ELF-1 (cell line): ENCODE measurements around the gene ACACA.
"Not testable (repeated sequence)": the region's sequence is repeated elsewhere in the genome, so short reads cannot be mapped to it uniquely, and the experiment has no call there.

ENCODE experiments used
- DNase-seq: peaks from one replicate; pipeline ENCODE4 v3.0.0-alpha.2; 2016; ENCODE audit warnings: low read depth, low spot score

Gene ACACA

DNA sequence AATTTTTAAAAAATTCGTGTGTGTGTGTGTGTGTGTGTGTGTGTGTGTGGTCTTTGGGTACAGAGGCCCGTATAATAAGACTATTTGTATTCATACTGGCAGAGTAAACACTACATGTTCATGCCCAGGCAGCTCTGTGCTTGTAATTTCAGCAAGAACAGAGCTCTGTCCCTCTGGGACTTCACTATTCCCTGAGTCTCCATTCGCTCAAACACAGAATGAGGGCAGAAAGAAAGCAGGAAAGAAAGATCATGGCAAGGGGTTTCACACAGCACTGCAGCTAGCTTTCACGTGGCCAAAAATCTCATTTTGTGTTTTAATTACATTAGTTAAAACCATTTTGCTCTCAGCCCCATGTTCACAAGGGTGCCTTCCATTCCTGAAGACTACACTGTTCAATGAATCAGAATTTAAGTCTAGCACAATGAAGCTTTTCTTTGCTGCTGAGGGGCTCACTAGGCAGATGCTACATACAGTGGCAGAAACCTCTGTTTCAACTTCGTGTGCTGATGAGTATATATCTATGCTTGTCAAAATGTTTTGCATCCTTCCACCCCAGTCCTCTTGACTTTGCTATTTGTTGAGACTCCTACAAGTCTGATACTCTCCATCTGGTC is 229.3 kb downstream of the ACACA start:
- DNase-seq = no peak

DNA sequence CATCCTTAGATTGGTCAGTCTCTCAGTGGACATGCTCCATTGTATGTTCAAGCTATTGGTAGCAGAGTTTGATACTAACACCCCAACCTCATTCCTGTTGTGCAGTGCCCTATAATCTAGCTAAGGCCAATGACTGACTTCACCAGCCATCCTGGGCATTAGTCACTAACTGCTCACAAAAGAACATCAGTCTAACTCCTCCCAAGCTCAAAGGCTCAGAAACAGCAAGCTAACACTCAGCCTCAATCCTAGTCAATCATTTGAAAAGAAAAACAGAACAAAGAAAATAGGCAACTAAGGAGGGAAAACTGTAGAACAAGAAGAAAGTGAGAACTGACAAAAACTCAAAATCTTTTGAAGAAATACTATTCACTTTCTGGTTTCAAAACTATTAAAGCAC is 229.9 kb downstream of the ACACA start:
- DNase-seq = no peak

DNA sequence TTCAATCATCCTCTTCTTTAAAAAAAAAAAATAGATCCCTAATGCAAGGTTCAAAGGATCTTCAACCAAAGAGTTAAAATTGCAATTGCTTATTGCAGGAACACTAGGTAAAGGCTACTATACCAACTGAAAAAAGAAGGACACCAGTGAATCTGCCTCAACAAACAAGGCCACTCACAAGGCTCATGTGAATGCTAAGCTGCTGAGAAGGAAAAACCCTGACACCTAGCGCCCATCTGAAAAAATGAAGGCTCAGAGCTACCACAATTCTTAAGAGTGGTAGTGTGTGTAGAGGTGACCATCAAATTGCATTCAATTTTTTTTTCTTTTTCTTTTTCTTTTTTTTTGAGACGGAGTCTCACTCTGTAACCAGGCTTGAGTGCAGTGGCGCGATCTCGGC is 232.4 kb downstream of the ACACA start:
- DNase-seq = peak; percentile 55

DNA sequence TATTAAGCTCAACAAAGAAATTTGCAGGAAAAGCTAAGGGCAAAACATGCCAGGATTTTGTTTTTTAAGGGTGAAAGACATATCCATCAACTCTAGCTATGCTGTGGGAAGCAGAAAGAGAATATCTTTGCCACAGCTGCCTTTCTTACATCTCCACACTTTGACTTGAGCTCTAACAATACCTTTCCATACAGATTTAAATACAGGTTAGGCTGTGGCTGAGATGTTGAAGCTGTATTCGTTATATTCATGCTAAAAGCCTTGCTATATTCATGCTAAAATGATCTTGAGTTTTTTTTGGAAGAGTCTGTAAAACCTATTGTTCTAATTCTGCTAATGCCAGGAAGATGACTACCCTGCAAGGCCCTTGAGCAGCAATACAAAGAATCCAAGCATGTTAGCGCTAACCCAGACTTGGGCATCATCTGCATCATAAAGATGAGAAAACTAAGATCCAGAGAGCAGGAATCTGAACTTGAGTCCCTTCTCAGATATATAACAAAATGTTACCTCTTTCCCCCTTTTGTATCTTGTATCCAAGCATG is 235.7 kb downstream of the ACACA start:
- DNase-seq = no peak

DNA sequence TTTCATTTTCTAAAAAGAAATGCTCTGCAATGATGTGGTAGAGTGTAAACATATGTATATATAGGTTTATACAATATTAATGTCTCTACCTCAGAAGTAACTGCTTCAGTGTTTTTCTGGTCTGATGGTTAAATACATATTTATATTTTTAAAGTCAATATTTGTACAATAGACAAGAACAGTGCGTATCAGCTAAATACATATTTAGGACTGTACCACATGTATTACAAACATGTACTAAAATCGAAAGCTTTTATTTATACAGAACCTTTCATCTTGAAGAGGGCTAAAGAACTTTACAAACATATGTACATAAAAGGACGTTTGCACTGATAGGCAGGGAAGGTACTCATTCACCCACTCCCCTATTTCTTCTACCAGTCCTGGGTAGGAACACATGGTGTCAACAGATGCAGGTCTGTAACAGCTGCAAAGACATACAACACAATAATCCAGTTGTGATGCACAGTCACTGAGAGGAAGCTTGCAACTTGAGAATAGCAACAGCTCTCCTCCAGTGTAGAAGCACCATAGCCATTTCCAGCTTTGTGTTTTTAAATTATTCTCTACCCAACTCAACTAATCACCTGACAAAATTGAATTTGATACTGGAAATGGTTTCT is 237.8 kb downstream of the ACACA start:
- no peak for DNase-seq

DNA sequence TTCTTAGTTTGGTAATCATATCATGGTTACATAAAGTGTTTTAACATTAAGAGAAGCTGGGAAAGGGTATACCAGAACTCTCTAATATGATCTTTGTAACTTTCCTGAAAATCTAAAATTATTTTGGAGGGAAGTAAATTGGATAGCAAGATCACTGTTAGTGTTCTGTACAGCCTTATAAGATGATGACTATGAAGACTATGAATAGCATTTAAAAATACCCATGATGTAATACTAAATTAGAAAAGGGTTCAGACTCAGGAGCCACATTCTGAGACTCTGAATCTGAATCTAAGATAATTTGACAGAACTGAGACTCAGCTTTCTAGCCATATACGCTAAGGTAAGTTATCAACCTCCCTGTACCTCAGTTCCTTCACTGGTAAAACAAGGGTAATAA is 238.9 kb downstream of the ACACA start:
- DNase-seq = no peak

DNA sequence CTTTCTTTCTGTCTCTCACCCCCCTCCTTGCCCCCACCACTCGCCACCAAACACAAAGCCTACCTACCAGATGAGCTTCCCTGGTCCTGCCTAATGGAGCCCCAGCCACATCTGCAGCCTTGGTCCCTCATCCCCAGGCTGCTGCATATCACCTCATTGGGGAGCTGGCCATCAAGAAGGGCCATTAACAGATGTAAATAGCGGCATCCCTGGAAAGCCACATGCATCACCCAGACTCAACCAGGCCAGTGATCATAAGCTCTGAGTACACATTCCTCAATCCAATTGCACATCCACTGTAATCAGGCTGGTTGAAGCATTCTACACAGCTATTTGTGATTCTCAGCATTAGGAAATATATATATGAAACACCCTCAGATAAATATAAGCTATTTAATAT is 242.6 kb downstream of the ACACA start:
- DNase-seq = no peak

DNA sequence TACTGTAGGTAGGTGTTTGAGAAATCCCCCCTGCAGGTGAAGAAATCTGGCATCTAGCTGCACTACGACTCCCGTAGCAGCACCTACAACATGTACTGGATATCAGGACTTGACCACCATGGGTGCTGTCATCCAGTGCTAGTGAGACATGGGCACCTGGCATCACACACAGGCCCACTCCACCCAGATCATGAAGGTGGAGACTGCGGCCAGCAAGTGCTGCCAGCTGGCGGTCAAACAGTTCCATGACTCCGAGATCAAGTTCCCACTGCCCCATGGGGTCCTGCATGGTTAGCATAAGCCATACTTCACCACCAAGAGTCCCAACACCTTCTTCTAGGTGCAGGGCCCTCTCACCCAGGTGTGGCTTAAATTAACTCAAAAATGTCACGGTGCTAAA is 243.8 kb downstream of the ACACA start:
- no peak for DNase-seq

DNA sequence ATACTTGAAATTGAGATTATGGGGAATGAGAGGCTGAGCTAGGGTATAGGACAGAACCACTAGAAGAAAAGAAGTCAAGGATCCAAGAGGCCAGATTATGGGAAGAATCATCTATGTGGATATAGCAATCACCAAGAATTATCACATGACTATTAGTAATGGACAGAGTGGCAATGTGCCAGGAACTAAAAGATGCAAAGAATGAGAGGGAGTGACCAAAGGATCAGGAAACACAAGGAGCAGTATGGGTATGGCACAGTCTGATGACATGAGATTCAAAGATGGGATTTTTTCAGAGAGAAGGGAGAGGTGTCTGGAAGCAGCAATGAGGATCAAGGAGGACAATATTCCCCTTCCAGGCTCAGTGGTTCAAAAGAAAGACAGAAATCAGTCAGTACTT is 245.7 kb downstream of the ACACA start:
- DNase-seq = no peak

DNA sequence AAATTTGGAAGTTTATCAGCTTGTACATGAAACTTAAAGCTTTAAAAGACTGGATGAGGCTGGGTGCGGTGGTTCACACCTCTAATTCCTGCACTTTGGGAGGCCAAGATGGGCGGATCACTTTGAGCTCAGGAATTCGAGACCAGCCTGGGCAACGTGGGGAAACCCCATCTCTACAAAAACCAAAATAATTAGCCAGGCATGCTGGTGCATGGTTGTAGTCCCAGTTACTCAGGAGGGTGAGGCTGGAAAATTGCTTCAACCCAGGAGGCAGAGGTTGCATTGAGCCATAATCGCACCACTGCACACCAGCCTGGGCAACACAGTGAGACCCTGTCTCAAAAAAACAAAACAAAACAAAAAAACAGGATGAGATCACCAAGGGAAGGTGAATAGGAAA is 248.3 kb downstream of the ACACA start:
- DNase-seq = no peak

DNA sequence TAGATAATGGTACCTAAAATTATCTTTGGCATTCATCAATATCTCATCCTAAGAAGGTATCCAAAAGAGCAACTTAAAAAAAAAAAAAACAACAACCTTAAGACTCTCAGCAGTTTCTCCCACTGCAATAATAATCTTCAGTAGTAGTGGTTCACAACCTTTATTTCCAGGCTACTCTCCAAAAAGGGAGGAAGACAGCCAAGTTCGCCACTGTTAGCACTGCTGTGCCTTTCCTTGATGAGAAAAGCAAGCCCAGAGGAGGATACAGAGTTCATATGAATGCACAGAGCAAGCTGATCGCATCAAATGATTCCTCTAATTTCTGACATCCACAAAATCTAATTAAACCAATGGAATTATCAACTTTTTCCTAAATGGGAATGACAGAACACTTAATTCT is 258.5 kb downstream of the ACACA start:
- no peak for DNase-seq

DNA sequence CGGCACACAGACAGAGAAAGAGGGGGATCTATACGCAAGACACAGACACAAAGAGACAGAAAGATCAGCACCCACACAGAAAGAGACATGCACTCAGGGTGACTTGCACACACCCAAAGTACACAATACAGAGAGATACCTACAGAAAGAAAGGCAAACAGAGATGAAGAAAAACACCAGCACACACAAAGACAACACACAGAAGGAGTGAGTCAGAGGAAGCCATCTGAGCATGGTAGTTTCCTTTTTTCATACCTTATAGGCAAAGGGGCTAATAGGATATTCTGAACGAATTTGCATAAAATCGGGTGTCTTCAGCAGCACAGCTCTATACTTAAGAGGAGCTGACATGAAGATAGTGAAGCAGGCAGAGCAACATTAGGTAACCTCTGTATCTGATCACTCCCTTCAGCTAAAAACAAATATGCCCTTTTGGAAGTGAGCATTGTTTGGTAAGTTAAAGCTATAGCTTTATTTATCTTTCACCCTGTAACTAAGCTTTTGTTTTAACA is 259.3 kb downstream of the ACACA start:
- DNase-seq = no peak

DNA sequence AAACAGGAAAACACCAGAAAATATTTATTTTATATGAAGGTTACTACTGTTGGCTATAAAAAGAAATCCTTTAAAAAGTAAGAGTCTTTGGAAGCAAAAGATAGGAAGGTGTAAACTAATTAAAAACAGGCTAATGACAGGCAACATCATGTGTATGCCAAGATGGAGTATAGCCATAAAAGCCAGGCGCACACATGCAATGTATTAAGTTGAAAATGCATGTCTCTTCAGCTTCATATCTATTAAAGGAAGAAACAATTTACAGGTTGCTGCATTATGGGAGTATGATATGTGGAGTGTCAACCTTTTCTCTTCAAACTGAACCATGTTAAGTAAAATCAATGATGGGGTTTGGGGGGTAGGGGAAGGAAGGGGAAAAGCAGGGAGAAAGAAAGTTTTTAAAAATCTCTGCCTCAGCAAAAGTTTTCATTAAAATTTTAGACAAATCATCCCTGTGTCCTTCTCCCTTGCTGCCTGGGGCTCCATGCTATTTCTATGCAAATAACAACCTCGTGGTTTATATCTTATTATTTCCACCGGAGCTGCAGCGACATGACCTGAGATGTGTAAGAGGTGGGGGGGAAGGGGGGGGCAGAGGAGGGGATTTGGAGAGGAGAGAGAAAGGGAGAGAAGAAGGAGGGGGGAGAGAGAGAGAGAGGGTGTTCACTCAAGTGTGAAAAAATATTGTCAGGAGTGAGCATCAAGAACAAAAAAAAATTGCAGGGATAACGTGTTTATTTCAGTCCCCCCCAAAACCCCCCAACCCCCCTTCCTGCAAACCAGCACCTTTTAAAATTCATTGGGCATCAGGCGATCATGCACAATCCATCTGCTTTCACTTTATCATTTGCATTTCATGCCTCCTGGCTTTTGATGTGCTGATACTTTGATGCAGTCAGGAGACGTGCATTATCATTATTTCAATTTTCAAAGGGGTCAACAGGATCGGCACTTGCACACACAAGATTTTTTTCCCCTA is 260.3 kb downstream of the ACACA start:
- DNase-seq = no peak

DNA sequence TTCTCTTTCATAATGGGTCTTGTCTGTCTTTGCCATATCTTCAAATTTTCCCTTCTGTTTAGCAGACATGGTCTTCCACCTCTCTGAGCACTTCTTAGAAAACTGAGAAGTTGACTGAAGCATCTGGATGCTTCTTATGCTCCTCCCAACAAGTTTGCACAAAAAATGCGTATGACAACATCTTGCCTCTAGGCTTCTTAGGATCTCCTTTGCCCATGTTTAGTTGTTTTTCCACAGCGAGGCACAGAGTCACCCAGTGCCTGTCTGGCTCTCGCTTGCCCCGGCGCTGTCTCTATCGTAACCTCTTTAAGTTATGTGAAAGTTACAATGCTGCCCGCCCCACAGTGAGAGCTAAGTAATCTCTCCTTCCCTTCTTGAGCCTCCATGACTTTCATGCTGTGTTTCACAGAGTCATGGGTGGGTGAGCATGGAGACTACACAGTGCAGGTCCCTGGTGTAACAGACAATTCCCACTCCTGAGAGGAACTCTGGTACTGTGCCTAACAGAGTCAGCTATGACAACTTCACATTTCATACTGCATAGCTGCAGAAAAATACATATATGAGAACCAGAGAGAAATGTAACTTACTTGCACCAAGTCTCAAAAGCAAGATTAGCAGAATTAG is 262.4 kb downstream of the ACACA start:
- no peak for DNase-seq

DNA sequence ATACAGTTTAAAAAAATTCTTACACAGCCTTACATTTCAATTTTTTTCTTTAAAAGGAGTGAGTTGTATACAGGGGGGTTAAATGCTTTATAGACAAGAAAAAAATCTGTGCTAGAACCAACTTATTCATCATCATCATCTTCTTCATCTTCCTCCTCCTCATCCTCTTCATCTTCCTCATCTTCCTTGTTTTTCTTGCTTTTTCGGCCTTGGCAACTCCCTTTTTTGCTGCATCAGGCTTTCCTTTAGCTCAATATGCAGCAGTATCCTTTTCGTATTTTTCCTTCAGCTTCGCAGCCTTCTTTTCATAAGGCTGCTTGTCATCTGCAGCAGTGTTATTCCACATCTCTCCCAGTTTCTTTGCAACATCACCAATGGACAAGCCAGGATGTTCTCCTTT is 263.1 kb downstream of the ACACA start:
- not testable (repeated sequence) for DNase-seq

DNA sequence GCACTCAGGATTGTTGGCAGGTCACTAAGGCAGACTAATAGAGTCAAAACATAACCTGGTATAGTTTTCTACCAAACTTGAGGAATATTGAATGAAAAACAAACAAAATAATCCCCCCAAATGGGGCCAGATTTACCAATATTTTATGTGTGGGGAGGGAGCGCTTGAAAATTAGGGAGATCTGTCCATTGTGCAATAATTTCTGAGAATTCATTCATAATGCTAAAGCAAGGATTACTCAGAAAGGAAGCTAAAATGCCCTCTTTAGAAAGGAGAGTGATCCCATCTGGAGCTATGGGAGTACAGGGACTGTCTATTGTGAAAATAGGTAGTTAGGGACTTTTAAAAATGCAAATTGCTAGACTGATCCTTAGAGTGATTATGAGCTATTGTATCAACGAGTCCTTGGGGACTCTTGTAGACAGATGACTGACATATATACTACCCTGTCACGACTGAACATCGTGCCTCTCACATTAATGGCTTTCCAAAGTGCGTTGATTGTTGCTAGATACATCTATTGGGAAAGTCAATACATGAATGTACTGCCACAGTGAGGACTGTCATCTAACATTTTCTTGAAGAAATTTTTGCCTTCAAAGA is 264.2 kb downstream of the ACACA start:
- no peak for DNase-seq

DNA sequence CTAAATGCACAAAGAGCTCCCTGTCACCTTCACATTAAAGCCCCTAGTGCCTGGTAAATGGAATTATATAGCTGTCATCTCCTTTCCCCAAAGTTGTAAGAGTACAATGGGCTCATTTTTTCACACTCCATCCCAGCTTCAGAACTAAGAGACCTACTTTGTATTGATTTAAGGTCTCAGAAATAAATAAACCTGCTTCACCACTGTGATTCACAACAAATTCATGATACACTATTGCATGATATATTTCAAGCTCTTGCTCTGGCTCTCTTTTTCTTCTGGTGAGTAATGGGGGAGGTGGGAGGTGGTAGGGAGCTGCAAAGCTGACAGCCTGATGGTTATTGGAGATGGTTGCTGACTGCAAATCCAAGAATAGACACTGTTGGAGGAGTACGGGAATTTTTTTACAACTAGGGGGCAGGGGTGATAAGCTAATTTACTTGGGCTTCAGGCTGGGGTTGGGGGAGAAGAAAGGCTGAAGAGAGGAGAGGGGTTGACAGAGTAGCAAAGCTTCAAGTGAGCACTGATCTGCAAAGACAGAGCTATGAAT is 268.0 kb downstream of the ACACA start:
- no peak for DNase-seq

DNA sequence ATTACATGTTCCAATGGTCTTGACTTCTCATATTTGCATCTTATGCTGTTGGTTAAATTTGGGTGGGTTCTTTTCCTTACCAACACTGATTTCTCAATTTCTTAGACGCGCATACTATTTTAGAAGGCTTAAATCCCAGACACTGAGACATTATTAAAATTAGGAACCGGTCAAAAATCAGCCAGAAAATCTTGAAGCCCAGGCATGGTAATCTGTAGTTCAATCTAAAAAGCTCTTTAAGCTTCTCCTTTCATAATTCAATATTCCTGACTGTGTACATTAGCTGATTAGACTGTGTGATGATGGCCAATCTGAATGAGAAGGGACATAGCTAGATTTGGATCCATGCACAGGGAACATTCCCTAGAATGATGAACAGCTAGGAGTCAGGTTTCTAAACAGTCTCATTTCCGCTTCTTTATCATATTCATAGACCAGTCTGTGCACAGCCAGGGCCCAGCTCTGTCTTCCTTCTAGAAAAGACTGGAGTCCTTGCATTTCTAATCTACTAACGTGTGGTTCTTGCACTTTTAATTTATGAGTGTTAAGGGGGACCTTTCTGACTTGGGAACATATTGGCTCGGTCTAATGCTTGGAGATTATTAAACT is 268.6 kb downstream of the ACACA start:
- DNase-seq = no peak

DNA sequence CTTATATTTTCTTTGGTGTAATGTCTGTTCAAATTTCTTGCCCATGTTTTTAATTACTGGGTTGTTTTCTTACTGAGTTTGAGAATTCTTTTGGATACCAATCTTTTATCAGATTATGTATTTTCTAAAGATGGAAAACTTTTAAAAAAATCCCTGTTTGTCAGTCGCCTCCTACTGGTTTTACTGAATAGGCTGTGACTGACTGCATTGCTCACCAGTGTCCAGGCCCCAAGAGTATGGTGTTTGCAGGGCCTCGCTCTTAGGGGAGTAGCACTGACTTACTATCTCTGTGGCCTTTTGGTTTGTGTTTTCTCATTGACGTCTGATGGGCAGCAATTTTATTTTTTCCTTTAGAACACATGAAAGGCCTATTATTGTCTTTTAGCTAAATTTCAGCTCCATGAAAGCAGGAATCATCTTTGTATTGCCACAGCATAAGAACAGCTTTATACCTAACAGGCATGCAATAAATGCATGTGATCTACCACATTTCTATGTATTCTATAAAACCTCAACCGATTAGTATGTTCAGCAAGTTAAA is 269.5 kb downstream of the ACACA start:
- no peak for DNase-seq

DNA sequence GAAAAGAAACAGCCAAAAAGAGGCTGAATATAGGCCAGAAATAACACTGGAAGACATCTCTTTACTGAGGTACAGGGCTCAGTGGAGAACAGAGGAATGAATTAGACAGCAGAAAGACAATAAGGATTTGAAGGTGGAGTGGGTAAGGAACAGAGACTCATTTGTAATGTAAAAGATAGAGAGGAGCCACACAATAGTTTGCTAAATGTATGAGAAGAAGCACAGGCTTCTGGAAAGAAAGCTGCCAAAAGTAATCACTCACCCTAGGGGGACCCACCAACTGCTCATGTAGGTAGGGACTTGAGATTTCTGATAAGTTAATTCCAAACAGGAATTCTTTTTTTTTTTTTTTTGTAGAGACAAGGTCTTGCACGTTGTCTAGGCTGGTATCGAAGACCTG is 271.1 kb downstream of the ACACA start:
- DNase-seq = no peak
